ENCODE measurements around the gene ACOX2. TPM values are rescaled to one million over a fixed set of nuclear protein-coding genes. Genes with fewer than 3 reads are reported as not detected.

The ACOX2 gene
- total and polyA plus RNA-seq, 2 of the 13 experiments (the other 11 are each of a cell fraction or from before 2014, with no cell fraction given): 42.6 to 98.5 TPM

DNA sequence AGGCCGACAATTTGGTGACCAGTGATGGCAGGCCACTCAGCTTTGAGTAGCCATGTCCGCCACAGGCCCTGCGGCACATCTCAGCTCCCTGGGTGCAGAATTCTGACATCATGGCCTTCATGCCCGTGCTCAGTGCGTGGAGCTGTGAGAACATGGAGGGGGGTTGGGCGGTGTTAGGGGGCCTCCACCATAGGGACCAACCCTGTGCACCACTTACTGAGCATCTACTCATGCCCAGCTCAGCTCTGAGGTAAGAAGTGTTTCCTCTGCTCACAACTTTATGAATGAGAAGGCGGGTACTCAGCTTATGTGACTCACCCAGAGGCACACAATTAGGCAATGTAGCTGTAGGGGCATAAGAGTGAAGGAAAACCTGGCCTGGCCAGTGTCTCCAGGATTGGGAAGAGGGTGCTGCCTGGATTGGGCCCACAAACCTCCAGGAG is 10.5 kb downstream of the ACOX2 start (continued):
- TF ChIP-seq, protein P1, sequence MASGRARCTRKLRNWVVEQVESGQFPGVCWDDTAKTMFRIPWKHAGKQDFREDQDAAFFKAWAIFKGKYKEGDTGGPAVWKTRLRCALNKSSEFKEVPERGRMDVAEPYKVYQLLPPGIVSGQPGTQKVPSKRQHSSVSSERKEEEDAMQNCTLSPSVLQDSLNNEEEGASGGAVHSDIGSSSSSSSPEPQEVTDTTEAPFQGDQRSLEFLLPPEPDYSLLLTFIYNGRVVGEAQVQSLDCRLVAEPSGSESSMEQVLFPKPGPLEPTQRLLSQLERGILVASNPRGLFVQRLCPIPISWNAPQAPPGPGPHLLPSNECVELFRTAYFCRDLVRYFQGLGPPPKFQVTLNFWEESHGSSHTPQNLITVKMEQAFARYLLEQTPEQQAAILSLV (CRISPR knock-in tag; IDR thresholded peaks at IDR 0.05; ENCODE audit: borderline replicate concordance): peak; percentile 47; the same call in 1 of the 2 replicates
- TF ChIP-seq TRIM24 (CRISPR knock-in tag; IDR thresholded peaks at IDR 0.05) (no peak), SMAD3 (CRISPR knock-in tag; IDR thresholded peaks at IDR 0.05) (0 out of 2 replicates have a peak, but pooled peaks have one; percentile 18), ZNF703 (CRISPR knock-in tag; IDR thresholded peaks at IDR 0.05; ENCODE audit: borderline replicate concordance) (no peak), NR2C2 (CRISPR knock-in tag; IDR thresholded peaks at IDR 0.05; ENCODE audit: borderline replicate concordance) (peak; percentile 51; the same call in 1 of the 2 replicates), RAD21 (CRISPR knock-in tag; IDR thresholded peaks at IDR 0.05) (peak; percentile 13; the same call in 1 of the 2 replicates), ZFP41 (CRISPR knock-in tag; IDR thresholded peaks at IDR 0.05; ENCODE audit: borderline replicate concordance) (no peak), GATAD1 (CRISPR knock-in tag; IDR thresholded peaks at IDR 0.05) (peak; percentile 42; the same call in 1 of the 2 replicates), HOXA3 (CRISPR knock-in tag; IDR thresholded peaks at IDR 0.05) (peak; percentile 22; the same call in 1 of the 2 replicates), KMT2B (CRISPR knock-in tag; IDR thresholded peaks at IDR 0.05) (peak; percentile 60; the same call in 1 of the 2 replicates), ZSCAN9 (CRISPR knock-in tag; IDR thresholded peaks at IDR 0.05; ENCODE audit: borderline replicate concordance) (0 out of 2 replicates have a peak, but pooled peaks have one; percentile 32), SP4 (CRISPR knock-in tag; IDR thresholded peaks at IDR 0.05) (peak; percentile 53; the same call in 1 of the 2 replicates), ZNF614 (CRISPR knock-in tag; IDR thresholded peaks at IDR 0.05; ENCODE audit: borderline replicate concordance) (peak; percentile 68; the same call in 1 of the 2 replicates), SRF (IDR thresholded peaks at IDR 0.05; ENCODE audit: low read depth, low read length) (0 out of 2 replicates have a peak, but pooled peaks have one; percentile 32), ZNF547 (CRISPR knock-in tag; IDR thresholded peaks at IDR 0.05) (no peak), GTF2F1 (IDR thresholded peaks at IDR 0.05; ENCODE audit: low read length) (no peak), HDAC2 (CRISPR knock-in tag; IDR thresholded peaks at IDR 0.05) (peak; percentile 49; the same call in 1 of the 2 replicates), ZMYM4 (CRISPR knock-in tag; IDR thresholded peaks at IDR 0.05) (no peak), CEBPG (CRISPR knock-in tag; IDR thresholded peaks at IDR 0.05) (peak; percentile 94), RAD51 (IDR thresholded peaks at IDR 0.05; ENCODE audit: borderline replicate concordance) (no peak), HES4 (CRISPR knock-in tag; IDR thresholded peaks at IDR 0.05; ENCODE audit: borderline replicate concordance) (no peak), ZFP62 (CRISPR knock-in tag; IDR thresholded peaks at IDR 0.05) (no peak), ELF1 (CRISPR knock-in tag; IDR thresholded peaks at IDR 0.05) (0 out of 2 replicates have a peak, but pooled peaks have one; percentile 21)
- TF ChIP-seq, protein P2, sequence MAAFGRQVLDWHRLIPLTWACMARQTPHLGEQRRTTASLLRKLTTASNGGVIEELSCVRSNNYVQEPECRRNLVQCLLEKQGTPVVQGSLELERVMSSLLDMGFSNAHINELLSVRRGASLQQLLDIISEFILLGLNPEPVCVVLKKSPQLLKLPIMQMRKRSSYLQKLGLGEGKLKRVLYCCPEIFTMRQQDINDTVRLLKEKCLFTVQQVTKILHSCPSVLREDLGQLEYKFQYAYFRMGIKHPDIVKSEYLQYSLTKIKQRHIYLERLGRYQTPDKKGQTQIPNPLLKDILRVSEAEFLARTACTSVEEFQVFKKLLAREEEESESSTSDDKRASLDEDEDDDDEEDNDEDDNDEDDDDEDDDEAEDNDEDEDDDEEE (CRISPR knock-in tag; IDR thresholded peaks at IDR 0.05): no peak
- TF ChIP-seq, protein P3, sequence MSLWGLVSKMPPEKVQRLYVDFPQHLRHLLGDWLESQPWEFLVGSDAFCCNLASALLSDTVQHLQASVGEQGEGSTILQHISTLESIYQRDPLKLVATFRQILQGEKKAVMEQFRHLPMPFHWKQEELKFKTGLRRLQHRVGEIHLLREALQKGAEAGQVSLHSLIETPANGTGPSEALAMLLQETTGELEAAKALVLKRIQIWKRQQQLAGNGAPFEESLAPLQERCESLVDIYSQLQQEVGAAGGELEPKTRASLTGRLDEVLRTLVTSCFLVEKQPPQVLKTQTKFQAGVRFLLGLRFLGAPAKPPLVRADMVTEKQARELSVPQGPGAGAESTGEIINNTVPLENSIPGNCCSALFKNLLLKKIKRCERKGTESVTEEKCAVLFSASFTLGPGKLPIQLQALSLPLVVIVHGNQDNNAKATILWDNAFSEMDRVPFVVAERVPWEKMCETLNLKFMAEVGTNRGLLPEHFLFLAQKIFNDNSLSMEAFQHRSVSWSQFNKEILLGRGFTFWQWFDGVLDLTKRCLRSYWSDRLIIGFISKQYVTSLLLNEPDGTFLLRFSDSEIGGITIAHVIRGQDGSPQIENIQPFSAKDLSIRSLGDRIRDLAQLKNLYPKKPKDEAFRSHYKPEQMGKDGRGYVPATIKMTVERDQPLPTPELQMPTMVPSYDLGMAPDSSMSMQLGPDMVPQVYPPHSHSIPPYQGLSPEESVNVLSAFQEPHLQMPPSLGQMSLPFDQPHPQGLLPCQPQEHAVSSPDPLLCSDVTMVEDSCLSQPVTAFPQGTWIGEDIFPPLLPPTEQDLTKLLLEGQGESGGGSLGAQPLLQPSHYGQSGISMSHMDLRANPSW (CRISPR knock-in tag; IDR thresholded peaks at IDR 0.05; ENCODE audit: borderline replicate concordance): no peak
- TF ChIP-seq, protein P4, sequence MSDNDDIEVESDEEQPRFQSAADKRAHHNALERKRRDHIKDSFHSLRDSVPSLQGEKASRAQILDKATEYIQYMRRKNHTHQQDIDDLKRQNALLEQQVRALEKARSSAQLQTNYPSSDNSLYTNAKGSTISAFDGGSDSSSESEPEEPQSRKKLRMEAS (IDR thresholded peaks at IDR 0.05): peak; percentile 43; the same call in 1 of the 2 replicates
- TF ChIP-seq, protein P5, sequence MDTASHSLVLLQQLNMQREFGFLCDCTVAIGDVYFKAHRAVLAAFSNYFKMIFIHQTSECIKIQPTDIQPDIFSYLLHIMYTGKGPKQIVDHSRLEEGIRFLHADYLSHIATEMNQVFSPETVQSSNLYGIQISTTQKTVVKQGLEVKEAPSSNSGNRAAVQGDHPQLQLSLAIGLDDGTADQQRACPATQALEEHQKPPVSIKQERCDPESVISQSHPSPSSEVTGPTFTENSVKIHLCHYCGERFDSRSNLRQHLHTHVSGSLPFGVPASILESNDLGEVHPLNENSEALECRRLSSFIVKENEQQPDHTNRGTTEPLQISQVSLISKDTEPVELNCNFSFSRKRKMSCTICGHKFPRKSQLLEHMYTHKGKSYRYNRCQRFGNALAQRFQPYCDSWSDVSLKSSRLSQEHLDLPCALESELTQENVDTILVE (CRISPR knock-in tag; IDR thresholded peaks at IDR 0.05): 0 out of 2 replicates have a peak, but pooled peaks have one; percentile 43
